GM19239 (cell line): ENCODE measurements around the gene SEZ6.
A peak's percentile ranks its signal among the peaks of the same experiment; 100 is the strongest.

Experiments
- DNase-seq: peaks from one replicate; pipeline ENCODE4 v3.0.0; 2011; ENCODE audit warnings: low spot score; ENCODE audit not compliant: insufficient read length
- FAIRE-seq: peaks from 2 replicates; lab custom pipeline; 2011; peaks lifted over from hg19 to GRCh38; lab: Jason Lieb, UNC

SEZ6 gene, protein sequence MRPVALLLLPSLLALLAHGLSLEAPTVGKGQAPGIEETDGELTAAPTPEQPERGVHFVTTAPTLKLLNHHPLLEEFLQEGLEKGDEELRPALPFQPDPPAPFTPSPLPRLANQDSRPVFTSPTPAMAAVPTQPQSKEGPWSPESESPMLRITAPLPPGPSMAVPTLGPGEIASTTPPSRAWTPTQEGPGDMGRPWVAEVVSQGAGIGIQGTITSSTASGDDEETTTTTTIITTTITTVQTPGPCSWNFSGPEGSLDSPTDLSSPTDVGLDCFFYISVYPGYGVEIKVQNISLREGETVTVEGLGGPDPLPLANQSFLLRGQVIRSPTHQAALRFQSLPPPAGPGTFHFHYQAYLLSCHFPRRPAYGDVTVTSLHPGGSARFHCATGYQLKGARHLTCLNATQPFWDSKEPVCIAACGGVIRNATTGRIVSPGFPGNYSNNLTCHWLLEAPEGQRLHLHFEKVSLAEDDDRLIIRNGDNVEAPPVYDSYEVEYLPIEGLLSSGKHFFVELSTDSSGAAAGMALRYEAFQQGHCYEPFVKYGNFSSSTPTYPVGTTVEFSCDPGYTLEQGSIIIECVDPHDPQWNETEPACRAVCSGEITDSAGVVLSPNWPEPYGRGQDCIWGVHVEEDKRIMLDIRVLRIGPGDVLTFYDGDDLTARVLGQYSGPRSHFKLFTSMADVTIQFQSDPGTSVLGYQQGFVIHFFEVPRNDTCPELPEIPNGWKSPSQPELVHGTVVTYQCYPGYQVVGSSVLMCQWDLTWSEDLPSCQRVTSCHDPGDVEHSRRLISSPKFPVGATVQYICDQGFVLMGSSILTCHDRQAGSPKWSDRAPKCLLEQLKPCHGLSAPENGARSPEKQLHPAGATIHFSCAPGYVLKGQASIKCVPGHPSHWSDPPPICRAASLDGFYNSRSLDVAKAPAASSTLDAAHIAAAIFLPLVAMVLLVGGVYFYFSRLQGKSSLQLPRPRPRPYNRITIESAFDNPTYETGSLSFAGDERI

DNA sequence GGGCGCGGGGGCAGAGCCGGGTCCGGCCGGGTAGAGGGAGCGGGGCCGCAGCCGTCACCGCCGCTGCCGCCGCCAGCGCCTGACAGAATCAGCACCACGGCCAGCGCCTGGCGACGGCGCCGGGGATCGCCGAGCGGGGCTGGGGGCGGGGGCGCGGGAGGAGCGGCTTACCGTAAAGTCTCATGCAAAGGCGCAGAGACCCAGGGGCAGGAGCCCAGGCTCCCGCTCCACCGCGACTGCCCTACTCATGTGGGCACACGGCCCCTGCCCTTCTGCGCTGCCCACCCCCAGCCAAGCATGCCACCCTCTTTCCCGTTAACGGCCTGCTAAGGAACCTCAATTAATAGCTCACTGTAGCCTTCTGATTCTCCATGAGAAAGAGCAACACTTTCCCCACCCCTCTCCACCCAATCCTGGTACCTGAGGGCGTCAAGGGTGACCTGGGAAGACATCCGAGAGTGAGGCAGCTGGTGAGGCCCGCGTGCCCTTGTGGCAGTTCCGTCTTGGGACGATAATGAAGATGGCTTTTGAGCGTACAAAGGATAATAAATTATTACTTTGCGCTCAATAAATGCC lies at the start of gene SEZ6:
TSS of gene SEZ6 (minus strand) at position 98 of the 576 bp plus-strand sequence. CDS start 164 bp downstream, outside the sequence.
- DNase-seq (peak; percentile 76), FAIRE-seq (no peak)

DNA sequence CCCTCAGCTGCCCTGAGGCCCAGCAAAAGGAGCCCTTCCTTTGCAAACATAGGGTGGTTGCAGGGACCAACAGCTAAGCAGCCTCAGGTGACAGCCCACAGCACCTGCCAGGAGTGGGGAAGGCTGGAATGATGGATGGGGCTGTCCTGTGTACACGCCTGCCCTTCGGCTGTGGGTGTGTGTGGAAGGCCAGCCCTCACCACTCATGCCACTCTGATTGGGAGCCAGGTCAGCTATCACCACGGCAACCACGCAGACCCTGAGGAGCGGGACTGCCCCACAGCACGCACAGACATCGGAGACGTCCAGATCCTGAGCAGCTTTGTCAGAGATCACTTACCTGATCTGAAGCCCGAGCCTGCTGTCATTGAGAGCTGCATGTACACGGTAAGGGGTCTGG lies 49.0 kb upstream of the SEZ6 start:
- FAIRE-seq (no peak), DNase-seq (no peak)

DNA sequence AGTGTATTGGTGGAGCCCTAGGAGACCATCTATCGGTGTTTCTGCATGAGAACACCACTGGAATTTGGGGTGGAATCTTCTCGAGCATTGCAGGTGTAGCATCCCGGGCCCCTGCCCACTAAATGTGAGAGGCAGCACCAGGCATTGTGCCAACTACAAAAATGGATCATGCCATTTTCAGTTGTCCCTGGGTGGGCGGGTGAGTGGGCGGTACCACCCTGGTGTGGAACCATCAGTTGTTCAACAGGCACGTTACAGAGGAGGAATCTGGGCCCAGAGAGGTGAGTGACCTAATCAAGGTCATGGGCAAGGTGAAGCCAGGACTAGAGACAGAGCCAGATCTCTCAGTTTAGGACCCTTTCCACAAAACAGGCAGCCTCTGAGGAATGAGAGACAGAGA lies 45.9 kb upstream of the SEZ6 start:
- DNase-seq: no peak
- FAIRE-seq: no peak

DNA sequence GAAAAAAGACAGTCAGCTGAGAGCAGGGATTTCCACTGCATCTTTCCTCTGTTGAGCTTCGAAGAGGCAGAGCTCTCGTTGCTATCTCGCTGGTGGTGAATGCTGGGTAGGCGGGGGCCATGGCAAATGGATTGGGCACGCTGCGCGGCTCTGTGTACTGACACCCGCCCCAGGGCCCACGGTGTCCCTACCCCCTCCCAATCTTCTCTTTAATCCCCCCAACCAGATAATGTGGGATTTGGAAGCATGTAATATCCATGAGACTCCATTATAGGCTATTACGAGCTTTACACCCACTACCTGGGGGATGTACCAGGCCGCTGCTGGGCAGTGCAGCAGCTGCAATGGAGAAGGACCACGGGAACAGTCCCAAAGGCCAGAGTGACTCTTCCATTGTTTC lies 45.4 kb upstream of the SEZ6 start:
- FAIRE-seq (no peak), DNase-seq (no peak)

DNA sequence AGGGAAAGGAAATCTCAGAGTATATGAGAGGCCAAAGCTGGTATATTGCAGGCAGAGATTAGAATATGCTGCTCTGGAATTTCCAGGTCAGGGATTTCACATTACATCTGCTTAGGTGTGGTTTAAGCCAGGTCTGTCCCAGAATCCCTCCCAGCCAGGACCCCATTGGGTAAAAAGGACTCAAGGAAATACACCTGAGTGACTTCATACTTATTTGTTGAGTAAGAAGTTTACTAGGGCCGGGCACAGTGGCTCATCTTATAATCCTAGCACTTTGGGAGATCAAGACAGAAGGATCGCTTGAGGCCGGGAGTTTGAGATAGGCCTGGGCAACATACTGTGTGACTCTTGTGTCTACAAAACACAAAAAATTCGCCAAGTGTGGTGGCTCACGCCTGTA lies 44.3 kb upstream of the SEZ6 start:
- DNase-seq: no peak
- FAIRE-seq: no peak

DNA sequence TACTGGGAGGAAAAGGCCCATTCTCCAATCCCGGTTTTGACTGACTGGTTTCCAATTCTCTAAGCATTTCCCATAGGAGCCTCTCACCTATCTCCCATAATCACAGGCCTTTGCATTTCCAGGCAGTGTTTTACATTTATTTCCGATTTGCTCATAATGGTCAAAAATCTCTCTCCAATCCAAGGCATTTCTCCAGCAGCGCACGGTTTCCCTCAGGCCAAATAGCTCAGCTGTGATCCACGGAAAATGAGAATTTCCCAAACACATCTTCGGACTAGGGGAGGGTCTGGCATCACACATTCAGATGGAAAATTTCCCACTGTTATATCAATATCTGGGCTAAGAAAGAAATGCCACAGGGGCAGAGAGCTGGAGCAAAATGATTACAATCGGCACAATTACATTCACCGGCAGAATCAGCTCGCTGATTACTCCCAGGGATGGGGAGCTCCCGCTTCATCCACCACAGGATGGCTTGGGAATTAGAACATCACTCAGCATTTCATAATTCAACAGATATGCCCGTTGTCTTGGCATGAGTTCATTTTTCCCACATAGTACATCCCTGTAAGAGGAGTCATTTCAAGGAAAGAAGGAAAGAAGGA lies 43.8 kb upstream of the SEZ6 start:
- FAIRE-seq (no peak), DNase-seq (no peak)

DNA sequence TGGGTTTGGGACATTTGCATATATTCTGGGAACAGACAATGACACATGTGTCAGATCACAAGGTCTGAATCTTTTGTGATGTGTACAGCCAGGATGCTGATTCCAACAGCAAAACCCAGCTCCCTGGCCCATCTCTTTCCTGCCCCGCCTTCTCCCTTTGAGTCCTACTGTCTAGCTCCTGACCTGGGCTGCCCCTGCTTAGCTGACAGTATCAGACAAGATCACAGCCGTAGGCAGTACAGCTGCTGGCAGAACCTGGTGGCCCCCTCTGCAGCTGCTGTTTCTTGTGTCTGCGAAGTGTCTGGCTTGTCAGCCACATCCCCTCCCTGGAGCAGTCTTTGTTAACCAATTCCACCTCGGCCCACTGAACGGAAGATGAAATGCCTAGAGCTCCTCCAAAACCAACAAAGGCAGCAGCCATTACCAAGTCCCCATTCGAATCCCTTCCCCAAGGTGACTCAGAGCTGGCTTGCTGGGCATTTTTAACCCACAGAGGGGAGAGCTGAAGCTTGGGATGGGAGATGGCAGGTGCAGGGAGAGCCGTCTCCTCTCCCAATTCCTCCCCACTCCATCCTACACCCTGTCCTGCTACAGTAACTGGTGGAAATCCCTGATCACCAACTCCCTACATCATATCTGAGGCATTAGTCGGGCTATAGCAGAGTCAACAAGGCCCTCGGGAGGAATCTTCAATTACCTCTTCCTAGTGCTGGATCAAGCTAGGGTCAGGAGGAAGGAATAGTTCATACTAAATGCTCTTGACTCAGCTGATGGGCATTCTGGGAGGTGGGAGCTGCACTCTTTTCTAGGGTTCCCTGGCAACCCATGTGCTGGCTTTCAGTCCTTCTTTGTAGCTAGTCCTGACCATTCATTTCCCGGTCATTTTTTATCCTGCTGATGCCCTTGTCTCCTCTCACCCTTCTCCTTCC lies 42.9 kb upstream of the SEZ6 start:
- no peak for DNase-seq
- FAIRE-seq: no peak

DNA sequence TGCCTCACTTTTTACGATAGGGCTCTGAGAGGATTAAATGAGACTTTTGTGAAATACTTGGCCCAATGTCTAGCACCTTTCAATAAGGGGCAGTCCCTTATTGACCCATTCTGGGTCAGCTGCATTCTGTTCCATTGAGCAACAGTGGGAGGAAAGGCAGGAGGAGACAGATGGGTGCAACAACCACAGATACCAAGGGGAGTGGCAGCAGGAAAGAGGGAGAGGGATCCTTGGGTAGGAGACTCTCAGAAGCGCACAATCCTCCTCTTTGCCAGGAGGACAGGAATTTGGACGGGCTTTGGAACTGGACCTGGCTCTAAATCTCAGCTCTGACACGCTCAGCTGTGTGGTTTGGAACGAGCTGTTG lies 40.6 kb upstream of the SEZ6 start:
- no peak for FAIRE-seq
- DNase-seq: no peak

DNA sequence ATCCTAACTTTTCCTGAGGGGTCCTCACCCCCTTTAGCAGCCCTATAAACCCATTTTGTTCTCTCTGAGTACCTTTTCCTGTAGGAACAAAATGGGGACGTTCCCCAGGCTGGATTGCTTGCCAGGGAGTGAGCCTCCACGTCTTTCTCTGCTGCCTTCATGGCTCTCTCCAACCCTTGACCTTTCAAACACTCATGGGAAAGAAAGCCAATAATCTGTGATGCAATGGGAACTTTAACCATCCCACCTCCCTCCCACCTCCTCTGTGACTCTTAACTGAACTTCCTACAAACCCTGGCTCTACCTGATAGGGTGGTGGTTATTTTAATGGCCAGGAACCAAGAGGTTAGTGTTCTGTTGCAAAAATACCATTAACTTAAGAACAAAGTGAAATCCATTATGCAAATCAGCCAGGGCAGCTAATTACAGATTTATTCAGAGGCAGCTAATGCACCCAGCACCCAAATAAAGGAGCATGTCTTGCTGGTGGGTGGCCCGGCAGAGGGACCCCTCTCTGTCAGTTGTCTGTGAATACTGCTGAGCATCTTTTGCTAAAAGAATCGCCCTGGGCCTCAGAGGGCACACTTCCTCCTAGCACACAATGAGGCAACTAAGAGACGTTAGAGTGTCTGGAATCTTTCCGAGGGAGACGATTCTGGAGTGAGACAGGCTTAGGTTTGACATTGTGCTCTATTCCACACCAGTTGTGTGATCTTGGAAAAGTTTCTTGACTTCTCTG lies 40.1 kb upstream of the SEZ6 start:
- FAIRE-seq (no peak), DNase-seq (no peak)

DNA sequence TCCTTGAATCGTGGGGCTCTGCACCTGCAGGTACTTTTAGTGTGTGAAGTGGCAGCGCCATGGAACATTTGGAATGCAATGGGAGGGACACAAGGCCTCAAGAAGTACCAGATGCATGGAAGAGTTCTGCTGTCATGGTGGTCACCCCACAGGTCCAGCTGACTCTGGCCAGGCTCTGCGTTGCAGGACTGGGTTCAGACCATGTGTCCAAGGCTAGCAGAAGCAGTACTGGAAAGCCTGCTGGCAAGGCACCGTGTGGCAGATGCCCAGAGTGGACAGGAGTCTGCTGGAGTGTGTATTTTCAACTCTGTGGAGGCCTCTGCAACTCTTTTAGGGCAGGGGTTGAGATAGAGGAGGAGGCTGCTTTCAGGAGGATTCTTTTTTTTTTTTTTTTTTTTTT lies 39.2 kb upstream of the SEZ6 start:
- no peak for DNase-seq
- no peak for FAIRE-seq

DNA sequence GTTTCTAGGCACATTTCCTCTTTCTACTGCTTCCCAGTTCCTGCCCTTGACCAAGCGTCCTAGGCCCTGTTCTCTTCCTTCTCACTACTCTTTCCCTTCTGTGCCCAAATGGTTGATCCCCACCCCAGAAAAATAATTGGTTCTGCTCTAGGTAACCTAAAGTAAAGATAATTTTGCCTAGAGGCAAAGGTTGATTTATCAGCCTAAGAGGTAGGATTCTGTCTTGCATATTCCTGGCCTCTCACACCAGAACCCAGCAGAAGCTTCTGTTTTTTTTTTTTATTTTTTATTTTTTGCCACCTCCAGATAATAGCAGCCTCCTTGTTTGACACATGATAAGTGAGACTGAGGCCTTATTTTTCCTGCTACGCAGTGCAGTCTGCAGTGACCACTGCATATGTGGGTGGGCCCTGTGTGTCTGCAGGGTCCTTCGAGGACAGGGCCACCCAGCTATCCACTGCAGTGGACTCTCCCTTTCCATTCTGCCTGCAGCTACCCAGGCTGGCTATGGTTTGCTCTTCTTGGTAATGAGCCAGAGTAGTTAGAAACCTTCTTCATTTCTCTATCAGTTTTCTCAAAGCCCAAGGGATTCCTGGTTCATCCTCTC lies 37.8 kb upstream of the SEZ6 start:
- DNase-seq (no peak), FAIRE-seq (peak; percentile 23)

DNA sequence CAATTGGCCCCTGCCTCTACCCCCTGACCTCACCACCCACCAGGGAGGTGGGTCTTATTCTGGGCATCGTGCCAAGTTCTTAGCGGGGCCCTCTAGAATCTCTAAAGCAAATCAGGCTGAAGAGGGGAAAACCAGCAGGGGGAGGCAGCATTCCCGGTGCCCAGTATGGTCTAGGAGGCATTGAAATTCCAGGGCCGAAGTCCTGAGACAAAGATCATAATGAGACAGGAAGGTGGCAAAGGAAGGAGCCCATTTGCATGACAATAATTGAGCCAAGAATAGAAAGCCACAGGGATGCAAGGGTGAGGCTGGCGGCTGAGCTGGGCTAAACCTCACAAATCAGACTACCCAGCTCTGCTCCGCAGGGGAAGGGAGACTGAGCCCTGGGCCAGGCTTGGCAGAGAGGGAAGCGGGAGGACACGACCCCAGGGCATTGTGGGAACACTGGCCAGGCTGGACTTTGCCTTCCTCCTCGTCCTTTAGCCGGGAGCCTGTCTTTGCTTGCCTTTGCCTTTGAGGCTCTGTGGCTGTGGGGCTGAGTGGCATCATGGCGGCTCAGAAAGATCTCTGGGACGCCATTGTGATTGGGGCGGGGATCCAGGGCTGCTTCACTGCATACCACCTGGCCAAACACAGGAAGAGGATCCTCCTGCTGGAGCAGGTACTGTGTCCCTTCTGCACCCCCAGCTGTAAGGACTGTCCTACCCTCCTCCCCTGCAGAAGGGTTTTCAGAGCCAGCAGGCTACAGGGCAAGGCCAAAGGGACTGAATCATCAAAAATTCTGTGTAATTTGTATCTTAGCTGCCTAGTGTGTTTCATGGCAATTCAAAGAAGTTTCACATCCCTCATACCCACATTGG lies 37.1 kb upstream of the SEZ6 start, which contains the start of gene PIPOX:
TSS of gene PIPOX (plus strand) at position 463 of the 860 bp plus-strand sequence. CDS start at position 548, 85 bp downstream.
- DNase-seq (peak; percentile 22), FAIRE-seq (peak; percentile 33)

DNA sequence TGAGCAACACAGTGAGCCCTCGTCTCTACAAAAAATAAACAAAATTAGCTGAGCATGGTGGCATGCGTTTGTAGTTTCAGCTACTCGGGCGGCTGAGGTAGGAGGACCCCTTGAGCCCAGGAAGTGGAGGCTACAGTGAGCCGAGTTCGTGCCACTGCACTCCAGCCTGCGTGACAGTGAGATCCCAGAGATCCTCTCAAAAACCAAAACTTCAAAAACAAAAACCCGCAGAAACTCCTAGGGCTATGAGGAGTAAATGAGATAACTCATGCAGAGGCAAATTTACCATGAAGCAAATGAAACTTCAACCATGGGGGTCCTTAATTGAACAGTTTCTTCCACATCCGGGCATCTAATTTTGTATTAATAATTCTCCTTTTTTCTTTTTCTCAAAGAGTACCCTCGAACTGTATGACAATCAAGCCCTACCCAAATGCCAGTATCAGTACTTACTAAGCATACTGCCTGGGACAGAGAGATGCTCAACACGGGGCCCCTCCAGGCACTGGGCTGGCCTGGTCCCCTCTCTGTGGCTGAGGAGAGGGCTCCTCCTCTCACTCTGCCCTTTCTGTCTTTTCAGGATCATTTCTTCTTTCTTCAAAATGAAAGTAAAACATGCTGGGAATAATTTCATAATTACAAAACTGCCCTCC lies 36.3 kb upstream of the SEZ6 start:
- no peak for FAIRE-seq

DNA sequence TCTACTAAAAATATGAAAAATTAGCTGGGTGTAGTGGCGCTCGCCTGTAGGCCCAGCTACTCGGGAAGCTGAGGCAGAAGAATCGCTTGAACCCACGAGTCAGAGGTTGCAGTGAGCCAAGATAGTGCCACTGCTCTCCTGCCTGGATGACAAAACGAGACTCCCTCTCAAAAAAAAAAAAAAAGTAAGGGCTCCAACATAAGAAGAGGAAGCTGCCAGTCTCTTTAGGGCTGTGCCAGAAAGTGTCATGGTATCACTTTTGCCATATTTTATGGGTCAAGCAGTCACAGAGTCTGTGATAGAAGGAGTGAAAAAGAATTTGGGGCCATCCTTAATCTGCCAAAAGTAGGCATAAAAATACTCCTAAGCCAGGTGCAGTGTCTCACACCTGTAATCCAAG lies 35.7 kb upstream of the SEZ6 start:
- FAIRE-seq (no peak), DNase-seq (no peak)

More for the DNA sequence above, 36.3 kb upstream of the SEZ6 start:
- no peak for DNase-seq

DNA sequence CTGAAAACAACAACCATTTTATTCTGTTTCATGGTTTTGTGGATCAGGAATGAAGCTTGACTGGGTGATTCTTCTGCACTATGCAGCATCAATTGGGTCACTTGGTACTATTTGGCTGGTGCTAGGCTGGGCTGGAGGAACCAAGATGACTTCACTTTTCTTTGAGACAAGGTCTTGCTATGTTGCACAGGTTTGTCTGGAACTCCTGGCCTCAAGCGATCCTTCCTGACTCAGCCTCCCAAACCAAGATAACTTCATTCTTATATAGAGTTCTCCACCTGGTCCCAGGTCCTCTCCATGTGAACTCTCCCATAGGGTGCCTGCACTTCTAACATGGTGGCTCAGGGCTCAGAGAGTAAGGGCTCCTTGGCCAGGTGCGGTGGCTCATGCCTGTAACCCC lies 35.3 kb upstream of the SEZ6 start:
- no peak for DNase-seq
- no peak for FAIRE-seq

DNA sequence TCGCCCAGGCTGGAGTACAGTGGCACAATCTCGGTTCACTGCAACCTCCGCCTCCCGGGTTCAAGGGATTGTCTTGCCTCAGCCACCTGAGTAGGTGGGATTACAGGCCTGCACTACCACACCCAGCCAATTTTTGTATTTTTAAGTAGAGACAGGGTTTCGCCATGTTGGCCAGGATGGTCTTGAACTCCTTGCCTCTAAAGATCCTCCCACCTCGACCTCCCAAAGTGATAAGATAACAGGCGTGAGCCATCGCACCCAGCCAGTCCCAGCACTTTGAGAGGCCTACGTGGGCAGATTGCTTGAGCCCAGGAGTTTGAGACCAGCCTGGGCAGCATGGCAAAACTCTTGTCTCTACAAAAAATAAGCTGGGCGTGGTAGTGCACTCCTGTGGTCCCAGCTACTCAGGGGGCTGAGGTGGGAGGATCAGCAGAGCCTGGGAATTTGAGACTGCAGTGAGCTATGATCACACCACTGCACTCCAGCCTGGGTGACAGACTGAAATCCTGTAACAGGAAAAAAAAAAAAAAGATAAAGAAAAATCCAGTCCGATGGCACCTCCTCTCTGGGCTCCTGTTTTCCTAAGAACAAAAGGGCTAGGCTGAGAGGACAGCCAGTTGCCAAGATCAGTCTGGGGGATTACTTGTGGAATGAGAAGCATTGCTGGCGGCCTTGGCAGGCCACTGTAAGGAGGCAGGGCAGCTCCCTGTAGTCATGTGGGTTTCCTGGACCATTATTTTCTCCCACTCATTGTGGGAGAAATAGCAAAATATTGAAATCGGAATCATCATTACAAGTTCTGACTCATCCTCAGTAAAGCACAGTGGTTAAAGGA lies 34.1 kb upstream of the SEZ6 start:
- no peak for FAIRE-seq
- no peak for DNase-seq
